Neural cell (in vitro differentiated cells): ENCODE data around the gene PXDN.

ENCODE experiments used
- CTCF ChIP-seq: fragments of 450-650 bp; IDR thresholded peaks from 2 replicates; pipeline ENCODE4 v1.5.1; 2014; ENCODE audit warnings: antibody characterized with exemption, mild to moderate bottlenecking, moderate library complexity; ENCODE audit not compliant: poor library complexity, severe bottlenecking
- EZH2 ChIP-seq: fragments of 200-600, 300-800 bp; shearing (Covaris generic), sonication (generic); IDR thresholded peaks from 2 replicates; pipeline ENCODE4 v1.6.1; 2014; ENCODE audit warnings: antibody characterized with exemption, low read length, borderline replicate concordance, mild to moderate bottlenecking; ENCODE audit not compliant: insufficient read depth, poor library complexity, severe bottlenecking
- MXI1 ChIP-seq: fragments of 450-650 bp; conservative IDR thresholded peaks from 2 replicates; pipeline ENCODE4 v1.6.1; 2014; ENCODE audit warnings: antibody characterized with exemption, mild to moderate bottlenecking; ENCODE audit not compliant: poor library complexity, severe bottlenecking
- POLR2AphosphoS5 ChIP-seq: IDR thresholded peaks from 2 replicates; pipeline ENCODE4 v1.6.1; 2012
- RAD21 ChIP-seq: fragments of 450-650 bp; conservative IDR thresholded peaks from 2 replicates; pipeline ENCODE4 v1.6.1; 2014; ENCODE audit warnings: antibody characterized with exemption, mild to moderate bottlenecking, moderate library complexity
- SMC3 ChIP-seq: fragments of 450-650 bp; conservative IDR thresholded peaks from 2 replicates; pipeline ENCODE4 v1.6.1; 2014; ENCODE audit warnings: antibody characterized with exemption, mild to moderate bottlenecking, moderate library complexity; ENCODE audit not compliant: poor library complexity
- TAF1 ChIP-seq: IDR thresholded peaks from 2 replicates; pipeline ENCODE4 v1.6.1; 2012; ENCODE audit warnings: low read depth
- TF ChIP-seq, protein P1 (sequence below): IDR thresholded peaks from 2 replicates; pipeline ENCODE4 v1.6.1; 2012; ENCODE audit warnings: borderline replicate concordance

DNA sequence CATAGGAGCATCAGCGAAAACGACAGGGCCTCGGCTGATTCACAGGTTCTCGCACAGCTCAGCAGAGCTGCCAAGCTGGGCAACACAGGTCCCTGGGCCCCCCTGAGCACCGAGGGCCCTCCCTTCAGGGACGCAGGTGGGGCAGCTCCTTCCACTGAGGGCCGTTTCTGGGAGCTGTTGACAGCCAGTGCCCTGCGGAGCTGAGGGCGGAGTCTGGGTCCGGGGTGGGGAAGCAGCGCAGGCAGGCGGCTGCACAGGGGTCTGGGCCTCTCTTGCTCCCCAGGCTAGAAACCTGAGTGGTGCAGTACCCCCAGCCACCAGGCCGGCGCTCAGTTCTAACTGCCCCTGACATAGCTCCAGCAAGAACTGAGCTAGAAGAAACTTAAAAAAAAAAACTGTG lies 65.7 kb downstream of the PXDN start:
- TF ChIP-seq TAF1: no peak
- no peak for TF ChIP-seq CTCF
- TF ChIP-seq, protein P1, sequence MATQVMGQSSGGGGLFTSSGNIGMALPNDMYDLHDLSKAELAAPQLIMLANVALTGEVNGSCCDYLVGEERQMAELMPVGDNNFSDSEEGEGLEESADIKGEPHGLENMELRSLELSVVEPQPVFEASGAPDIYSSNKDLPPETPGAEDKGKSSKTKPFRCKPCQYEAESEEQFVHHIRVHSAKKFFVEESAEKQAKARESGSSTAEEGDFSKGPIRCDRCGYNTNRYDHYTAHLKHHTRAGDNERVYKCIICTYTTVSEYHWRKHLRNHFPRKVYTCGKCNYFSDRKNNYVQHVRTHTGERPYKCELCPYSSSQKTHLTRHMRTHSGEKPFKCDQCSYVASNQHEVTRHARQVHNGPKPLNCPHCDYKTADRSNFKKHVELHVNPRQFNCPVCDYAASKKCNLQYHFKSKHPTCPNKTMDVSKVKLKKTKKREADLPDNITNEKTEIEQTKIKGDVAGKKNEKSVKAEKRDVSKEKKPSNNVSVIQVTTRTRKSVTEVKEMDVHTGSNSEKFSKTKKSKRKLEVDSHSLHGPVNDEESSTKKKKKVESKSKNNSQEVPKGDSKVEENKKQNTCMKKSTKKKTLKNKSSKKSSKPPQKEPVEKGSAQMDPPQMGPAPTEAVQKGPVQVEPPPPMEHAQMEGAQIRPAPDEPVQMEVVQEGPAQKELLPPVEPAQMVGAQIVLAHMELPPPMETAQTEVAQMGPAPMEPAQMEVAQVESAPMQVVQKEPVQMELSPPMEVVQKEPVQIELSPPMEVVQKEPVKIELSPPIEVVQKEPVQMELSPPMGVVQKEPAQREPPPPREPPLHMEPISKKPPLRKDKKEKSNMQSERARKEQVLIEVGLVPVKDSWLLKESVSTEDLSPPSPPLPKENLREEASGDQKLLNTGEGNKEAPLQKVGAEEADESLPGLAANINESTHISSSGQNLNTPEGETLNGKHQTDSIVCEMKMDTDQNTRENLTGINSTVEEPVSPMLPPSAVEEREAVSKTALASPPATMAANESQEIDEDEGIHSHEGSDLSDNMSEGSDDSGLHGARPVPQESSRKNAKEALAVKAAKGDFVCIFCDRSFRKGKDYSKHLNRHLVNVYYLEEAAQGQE: no peak
- TF ChIP-seq SMC3: no peak
- no peak for TF ChIP-seq POLR2AphosphoS5
- no peak for TF ChIP-seq EZH2
- TF ChIP-seq RAD21: no peak
- no peak for TF ChIP-seq MXI1
